Stimulated activated CD4-positive, alpha-beta T cell treated with anti-CD3 and anti-CD28 coated beads, Interleukin-1b, Interleukin-23, amount 100 ng/mL, for 24 hours (primary cell): ENCODE results near the gene TTC28.
"Not testable (repeated sequence)": the region's sequence is repeated elsewhere in the genome, so short reads cannot be mapped to it uniquely, and the experiment has no call there.

Experiments
- DNase-seq, 4 experiments: peaks; one replicate each; pipeline ENCODE4 v3.0.0-alpha.2; 2020; ENCODE audit warnings: low read depth in 4 of 4, low spot score in 1 of 4

Gene TTC28

DNA sequence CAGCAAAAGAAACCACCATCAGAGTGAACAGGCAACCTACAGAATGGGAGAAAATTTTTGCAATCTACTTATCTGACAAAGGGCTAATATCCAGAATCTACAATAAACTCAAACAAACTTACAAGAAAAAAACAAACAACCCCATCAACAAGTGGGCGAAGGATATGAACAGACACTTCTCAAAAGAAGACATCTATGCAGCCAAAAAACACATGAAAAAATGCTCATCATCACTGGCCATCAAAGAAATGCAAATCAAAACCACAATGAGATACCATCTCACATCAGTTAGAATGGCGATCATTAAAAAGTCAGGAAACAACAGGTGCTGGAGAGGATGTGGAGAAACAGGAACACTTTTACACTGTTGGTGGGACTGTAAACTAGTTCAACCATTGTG, 188.4 kb downstream of the TTC28 start:
- DNase-seq = not testable (repeated sequence)

DNA sequence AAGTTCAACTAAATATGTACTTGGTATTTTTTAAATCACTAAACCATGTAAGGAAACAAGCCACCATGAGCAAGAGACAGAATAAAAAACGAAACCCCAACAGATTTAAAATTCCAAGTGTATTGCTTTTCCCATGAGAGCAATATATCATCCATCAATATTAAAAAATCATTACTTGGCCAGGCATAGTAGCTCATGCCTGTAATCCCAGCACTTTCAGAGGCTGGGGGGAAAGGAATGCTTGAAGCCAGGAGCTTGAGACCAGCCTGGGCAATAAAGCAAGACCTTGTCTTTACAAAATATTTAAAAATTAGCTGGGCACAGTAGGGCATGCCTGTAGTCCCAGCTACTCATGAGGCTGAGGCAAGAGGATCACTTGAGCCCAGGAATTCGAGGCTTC, 190.8 kb downstream of the TTC28 start:
- DNase-seq = no peak

DNA sequence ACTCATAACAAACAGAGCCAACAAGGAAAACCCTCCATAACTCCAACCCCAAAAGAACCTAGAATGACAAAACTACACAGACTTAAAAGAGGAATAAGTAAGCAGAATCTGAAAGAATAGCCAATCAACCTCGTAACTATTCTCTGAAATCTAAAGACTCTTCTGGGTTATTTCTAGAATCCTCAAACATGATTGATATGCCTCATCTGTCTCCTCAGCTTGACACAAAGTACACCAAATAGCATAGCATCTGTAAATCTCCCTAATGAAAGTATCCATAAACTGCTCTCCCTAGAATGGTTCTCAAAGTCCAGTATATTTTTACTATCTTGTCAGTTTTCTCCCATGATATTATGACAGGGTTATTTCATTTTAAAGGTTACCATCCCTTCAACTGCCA, 195.0 kb downstream of the TTC28 start:
- no peak for DNase-seq

- no peak for DNase-seq
These were observed 197.9 kb downstream of the TTC28 start for GRCh38 chr22:28481725-28482124.

DNA sequence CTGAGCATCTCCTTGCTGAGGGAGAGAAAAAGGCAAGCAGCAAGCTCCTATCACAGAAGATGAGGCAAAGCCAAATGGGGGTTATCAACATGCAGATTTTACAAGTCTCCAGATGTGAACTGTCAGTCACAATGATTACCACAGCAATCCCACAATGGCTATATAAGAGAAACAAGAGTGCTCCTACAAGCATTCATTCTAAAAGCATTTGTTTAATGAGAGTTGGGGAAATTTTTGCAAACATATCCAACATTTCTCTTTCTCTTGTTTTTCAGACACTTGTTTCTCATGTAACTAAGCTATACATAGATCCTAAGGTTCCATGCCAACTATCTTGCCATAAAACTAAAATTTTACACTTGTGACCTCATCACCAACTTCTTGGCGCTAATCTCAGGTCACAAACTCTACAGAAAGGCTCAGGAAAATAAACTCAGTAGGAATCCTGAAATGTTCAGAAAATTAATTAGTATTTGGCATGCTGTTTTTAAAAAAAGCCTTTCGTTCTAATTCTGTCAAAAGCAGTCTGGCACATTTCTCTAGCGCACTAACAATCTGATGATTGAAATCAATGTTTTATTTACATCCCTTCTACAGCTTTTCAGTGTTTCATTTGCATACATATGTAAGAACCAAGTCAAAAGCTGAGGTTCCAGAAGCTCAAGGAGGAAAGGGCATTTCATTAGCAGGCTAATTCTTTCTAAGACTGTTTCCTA, 199.5 kb downstream of the TTC28 start:
- DNase-seq = no peak

DNA sequence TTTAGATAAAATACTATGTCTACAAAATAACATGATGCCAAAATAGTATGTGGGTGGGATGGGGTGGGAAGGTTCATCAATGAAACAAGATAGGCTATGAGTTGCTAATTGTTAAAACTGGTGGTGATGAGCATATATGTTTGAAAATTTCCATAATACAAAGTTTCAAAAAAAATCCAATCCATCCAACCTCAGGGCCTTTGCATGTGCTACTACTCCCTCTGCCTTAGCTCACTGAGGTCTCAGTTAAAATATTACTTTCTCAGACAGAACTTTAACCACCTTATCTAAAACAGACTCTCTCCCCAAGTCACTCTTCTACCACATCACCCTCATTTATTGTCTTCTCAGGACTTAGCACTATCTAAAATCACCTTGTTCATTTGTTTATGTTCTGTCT, 201.1 kb downstream of the TTC28 start:
- DNase-seq = no peak

DNA sequence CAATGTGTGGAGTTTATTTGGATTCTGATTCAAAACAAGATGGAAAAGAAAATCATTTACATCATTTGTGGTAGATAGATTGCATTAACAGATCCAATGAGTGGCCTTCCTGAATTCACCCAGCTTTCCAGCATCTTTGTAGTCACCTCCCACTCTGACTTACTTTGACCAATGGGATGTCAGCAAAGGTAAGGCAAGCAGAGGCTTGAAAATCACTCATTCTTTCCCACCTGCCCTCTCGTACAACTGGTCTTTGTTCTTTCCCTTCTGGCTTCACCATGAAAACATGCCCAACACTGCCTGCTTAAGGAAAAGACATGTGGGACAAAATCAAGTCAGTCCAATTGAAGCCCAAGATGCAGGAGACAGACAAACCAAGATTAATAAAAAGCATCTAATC, 202.1 kb downstream of the TTC28 start:
- DNase-seq = no peak

- DNase-seq = no peak
These were observed 205.3 kb downstream of the TTC28 start for GRCh38 chr22:28474330-28474729.

GRCh38 chr22:28473258-28473657, 206.4 kb downstream of the TTC28 start:
- DNase-seq = no peak

DNA sequence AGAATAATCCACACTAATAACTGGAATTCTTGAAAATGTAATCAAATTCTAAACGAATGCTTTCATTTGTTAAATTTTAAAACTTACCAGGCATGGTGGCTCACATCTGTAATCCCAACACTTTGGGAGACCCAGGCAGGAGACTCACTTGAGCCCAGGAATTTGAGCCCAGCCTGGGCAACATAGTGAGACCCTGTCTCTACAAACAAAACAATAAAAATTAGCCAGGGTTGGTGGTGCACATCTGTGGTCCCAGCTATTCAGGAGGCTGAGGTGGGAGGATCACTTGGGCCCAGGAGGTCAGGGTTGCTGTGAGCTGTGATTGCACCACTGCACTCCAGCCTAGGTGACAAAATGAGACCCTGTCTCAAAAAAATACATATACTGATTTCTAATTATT, 212.6 kb downstream of the TTC28 start:
- DNase-seq = not testable (repeated sequence)

GRCh38 chr22:28466399-28466798, 213.2 kb downstream of the TTC28 start:
- DNase-seq = no peak

DNA sequence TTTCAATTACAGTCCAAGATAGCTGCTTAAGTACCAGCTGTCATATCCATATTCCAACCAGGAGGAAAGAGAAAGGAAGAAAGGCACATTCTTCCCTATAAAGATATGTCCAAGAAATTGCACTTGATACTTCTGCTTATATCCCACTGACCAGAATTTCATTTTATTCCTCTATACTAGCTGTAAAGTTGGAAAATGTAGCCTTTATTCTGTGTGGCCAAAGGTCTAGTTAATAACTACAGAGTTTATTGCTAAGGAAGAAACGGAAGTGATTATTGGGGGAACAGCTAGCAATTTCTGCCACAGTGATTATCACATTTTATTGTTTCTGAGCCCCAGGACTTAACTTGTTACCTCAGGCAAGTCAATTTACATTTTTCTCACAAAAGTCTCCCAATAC, 213.8 kb downstream of the TTC28 start:
- no peak for DNase-seq

DNA sequence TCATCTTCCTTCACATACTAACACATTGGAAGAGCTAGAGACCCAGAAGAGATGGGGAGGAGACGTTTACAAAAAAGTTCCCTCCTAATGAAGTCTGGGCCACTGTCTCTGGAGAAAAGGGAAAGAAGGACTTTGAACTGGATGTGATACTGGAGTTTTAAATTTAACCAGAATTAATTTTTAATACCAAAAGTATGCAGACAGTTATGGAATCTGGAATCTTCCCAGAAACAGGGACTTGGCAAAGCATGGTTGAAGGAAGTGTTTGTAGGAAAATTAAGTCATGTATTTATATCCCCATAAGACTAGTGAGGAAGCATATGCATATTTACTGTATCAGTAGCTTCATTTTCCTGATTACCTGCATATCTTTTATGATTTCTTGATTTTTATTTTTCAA, 215.5 kb downstream of the TTC28 start:
- no peak for DNase-seq

DNA sequence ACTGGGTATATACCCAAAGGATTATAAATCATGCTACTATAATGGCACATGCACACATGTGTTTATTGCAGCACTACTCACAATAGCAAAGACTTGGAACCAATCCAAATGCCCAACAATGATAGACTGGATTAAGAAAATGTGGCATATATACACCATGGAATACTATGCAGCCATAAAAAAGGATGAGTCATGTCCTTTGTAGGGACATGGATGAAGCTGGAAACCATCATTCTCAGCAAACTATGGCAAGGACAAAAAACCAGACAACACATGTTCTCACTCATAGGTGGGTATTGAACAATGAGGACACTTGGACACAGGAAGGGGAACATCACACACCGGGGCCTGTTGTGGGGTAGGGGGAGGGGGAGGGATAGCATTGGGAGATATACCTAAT, 216.2 kb downstream of the TTC28 start:
- not testable (repeated sequence) for DNase-seq

GRCh38 chr22:28462901-28463300, 216.7 kb downstream of the TTC28 start:
- no peak for DNase-seq

DNA sequence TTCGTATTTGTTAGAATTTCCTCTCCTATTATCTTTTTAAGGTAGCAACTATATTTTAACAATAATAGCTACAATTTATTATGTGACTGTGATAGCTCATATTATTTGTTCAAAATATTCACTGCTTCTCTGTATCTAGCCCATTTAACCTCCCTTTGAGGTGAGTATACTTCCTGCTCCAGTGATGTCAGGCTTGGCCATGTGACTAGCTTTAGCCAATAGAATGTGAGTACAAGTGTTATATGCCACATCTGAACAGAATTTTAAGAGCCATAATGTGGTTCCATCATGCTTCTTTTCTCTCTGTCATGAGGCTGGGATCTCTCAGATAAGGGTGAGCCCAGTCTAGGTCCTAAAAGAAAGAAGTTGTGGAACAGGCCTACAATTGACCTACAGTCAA, 217.6 kb downstream of the TTC28 start:
- no peak for DNase-seq

DNA sequence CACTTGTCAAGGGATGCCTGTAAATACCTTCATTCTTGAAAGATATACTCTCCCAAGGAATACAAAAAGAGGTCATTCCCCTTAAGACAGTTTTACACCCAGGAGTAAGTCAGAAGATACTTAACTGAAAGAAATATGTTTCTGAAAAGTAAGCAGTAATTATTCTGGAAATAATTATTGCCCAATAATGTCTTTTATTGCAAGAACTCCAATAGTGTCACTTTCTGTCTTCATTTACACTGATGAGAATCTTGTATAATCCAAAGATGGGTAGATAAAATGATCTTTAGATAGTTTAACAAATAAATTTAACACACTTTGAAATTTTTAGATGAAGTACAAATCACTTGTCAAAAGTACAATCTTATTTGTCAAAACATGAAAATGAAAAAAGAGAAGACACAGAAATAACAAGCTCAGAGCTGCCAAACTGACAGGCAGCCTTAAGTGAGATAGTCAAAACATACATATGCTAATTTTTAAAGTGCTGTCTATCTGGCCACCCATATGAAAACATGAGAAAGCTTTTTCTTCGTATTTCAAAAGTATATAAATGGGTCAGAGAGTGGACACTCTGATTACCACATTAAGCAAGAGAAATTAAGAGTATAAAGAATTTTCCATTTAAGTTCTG, 225.1 kb downstream of the TTC28 start:
- no peak for DNase-seq

- DNase-seq = no peak
These were observed 229.5 kb downstream of the TTC28 start for GRCh38 chr22:28450109-28450508.

DNA sequence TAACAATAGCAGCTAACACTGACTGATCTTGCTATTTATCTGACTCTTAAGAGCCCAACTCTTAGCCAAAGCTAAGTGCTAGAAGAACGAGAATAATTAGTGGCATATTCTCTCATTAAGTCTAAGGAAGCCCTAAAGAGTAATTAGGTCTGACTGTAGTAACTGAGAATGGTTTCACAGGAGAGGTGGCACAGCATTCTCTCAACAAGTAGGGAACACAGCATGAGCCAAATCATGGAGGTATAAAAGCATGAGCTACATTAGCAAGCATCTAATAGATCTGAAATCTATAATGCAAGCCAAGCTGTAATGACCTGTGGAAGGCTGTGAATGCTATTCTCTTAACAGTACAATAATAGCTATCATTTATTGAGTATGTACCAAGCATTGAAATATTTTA, 230.6 kb downstream of the TTC28 start:
- no peak for DNase-seq

DNA sequence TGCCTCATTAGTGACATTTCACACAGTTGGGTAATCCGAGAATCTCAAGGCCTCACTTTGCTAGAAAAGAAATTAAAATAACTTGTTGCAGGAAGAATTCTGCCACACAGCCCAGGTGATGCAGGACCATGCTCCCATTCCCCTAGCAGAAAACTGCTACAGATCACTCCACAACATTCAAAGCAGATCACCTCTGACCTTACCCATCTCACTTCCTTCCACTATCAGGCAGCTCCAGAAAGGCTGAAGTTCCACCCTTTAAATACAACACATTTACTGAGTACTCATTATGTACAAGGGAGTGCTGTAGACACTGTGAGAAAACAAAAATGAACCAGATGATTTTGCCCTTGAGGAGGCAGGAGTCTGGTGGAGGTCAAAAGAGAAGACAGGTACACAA, 231.0 kb downstream of the TTC28 start:
- DNase-seq = no peak

- no peak for DNase-seq
These were observed 235.0 kb downstream of the TTC28 start for GRCh38 chr22:28444659-28445058.

GRCh38 chr22:28443526-28443876, 236.1 kb downstream of the TTC28 start:
- DNase-seq = peak in 1 of 4 experiments; percentile 1
